HG03025 (cell line): ENCODE results near the gene CHP2.
"Not testable (repeated sequence)": the region's sequence is repeated elsewhere in the genome, so short reads cannot be mapped to it uniquely, and the experiment has no call there.

Experiments used
- ATAC-seq: cut with Tn5 transposase; IDR thresholded peaks from one replicate; pipeline ENCODE4 v1.9.1; 2021; ENCODE audit warnings: mild to moderate bottlenecking, moderate library complexity; ENCODE audit not compliant: unreplicated experiment, low FRiP score

Gene CHP2

GRCh38 chr16:23754594-23755483 is at the start of gene CHP2:
Gene CHP2, plus strand, starts transcription at chr16:23755026. Its CDS starts 24 bp downstream, at chr16:23755050.
- no peak for ATAC-seq

GRCh38 chr16:23705517-23705902 is 49.3 kb upstream of the CHP2 start:
- ATAC-seq, result no peak

- ATAC-seq, result no peak
Measured at GRCh38 chr16:23706439-23706838, 48.4 kb upstream of the CHP2 start.

- no peak for ATAC-seq
Measured at GRCh38 chr16:23709536-23709935, 45.3 kb upstream of the CHP2 start.

GRCh38 chr16:23710008-23710407 is 44.8 kb upstream of the CHP2 start:
- no peak for ATAC-seq

GRCh38 chr16:23710504-23710903 is 44.3 kb upstream of the CHP2 start:
- ATAC-seq, result no peak

- no peak for ATAC-seq
Measured at GRCh38 chr16:23711785-23712184, 43.0 kb upstream of the CHP2 start.

GRCh38 chr16:23712976-23713375 is 41.9 kb upstream of the CHP2 start, which contains the start of gene ERN2:
Gene ERN2, minus strand, starts transcription at chr16:23713222. Its CDS starts 35 bp downstream, at chr16:23713187.
- no peak for ATAC-seq

GRCh38 chr16:23716484-23716883 is 38.3 kb upstream of the CHP2 start:
- no peak for ATAC-seq

GRCh38 chr16:23722613-23723240 is 32.1 kb upstream of the CHP2 start:
- ATAC-seq, result not testable (repeated sequence)

GRCh38 chr16:23724096-23724784 is 30.6 kb upstream of the CHP2 start:
- ATAC-seq, result no peak

GRCh38 chr16:23724785-23725131 is 30.1 kb upstream of the CHP2 start:
- ATAC-seq, result no peak

GRCh38 chr16:23726710-23727109 is 28.1 kb upstream of the CHP2 start:
- ATAC-seq, result no peak

GRCh38 chr16:23728112-23728477 is 26.7 kb upstream of the CHP2 start:
- ATAC-seq, result no peak

GRCh38 chr16:23729503-23730424 is 25.1 kb upstream of the CHP2 start:
- no peak for ATAC-seq

GRCh38 chr16:23734176-23734893 is 20.5 kb upstream of the CHP2 start:
- ATAC-seq, result no peak

- not testable (repeated sequence) for ATAC-seq
Measured at GRCh38 chr16:23737423-23738028, 17.3 kb upstream of the CHP2 start.

GRCh38 chr16:23739516-23739915 is 15.3 kb upstream of the CHP2 start:
- no peak for ATAC-seq

- ATAC-seq, result no peak
Measured at GRCh38 chr16:23741675-23742303, 13.0 kb upstream of the CHP2 start.
